Measurements from ENCODE around the gene USP7. TPM values are rescaled to one million over a fixed set of nuclear protein-coding genes. Genes with fewer than 3 reads are reported as not detected.
"Not testable (repeated sequence)": the region's sequence is repeated elsewhere in the genome, so short reads cannot be mapped to it uniquely, and the experiment has no call there.

USP7 gene
- total RNA-seq, 3 donors from 2014 or later = 125 to 144 (median 130) TPM

GRCh38 chr16:8921347-8921984 lies 42.2 kb downstream of the USP7 start:
- no peaks in the 10 kb centered on the region for H3K9me3 ChIP-seq
- H3K4me3 ChIP-seq = no peak overlapping the region
- no peak for TF ChIP-seq CTCF (IDR thresholded peaks at IDR 0.05)
- intact Hi-C loops (cut with DNase I, micrococcal nuclease) = no loop called here
- DNase-seq = no peak
- peaks cover 23% of the 10 kb centered on the region for H3K4me1 ChIP-seq (ENCODE audit: low read depth)
- no peak for ATAC-seq
- H3K36me3 ChIP-seq (ENCODE audit: low read depth) = no peaks in the 10 kb centered on the region

- no peak overlapping the region for H3K4me3 ChIP-seq
- peaks cover 22% of the 10 kb centered on the region for H3K4me1 ChIP-seq (ENCODE audit: low read depth)
- no peaks in the 10 kb centered on the region for H3K36me3 ChIP-seq (ENCODE audit: low read depth)
- no peak for TF ChIP-seq CTCF (IDR thresholded peaks at IDR 0.05)
- H3K9me3 ChIP-seq = no peaks in the 10 kb centered on the region
- ATAC-seq (no peak), DNase-seq (no peak)
- intact Hi-C loops (cut with DNase I, micrococcal nuclease) = no loop called here
These were observed 42.9 kb downstream of the USP7 start for GRCh38 chr16:8920645-8921346.

GRCh38 chr16:8919934-8920462 lies 43.7 kb downstream of the USP7 start:
- Histone ChIP-seq H3K9me3 (no peaks in the 10 kb centered on the region), H3K4me3 (no peak overlapping the region), H3K36me3 (ENCODE audit: low read depth) (peaks cover 6% of the 10 kb centered on the region), H3K4me1 (ENCODE audit: low read depth) (peaks cover 20% of the 10 kb centered on the region)
- intact Hi-C loops (cut with DNase I, micrococcal nuclease) = no loop called here
- TF ChIP-seq CTCF (IDR thresholded peaks at IDR 0.05) = no peak
- no peak for DNase-seq
- no peak for ATAC-seq

GRCh38 chr16:8919089-8919933 lies 44.4 kb downstream of the USP7 start:
- intact Hi-C loops (cut with DNase I, micrococcal nuclease) = no loop called here
- Histone ChIP-seq H3K9me3 (no peaks in the 10 kb centered on the region), H3K4me1 (ENCODE audit: low read depth) (peaks cover 13% of the 10 kb centered on the region), H3K4me3 (no peak overlapping the region), H3K36me3 (ENCODE audit: low read depth) (peaks cover 8% of the 10 kb centered on the region)
- no peak for TF ChIP-seq CTCF (IDR thresholded peaks at IDR 0.05)
- ATAC-seq (no peak), DNase-seq (no peak)

- H3K4me1 ChIP-seq (ENCODE audit: low read depth) = peaks cover 12% of the 10 kb centered on the region
- ATAC-seq; intact Hi-C loops (cut with DNase I, micrococcal nuclease); H3K4me3 ChIP-seq; DNase-seq; H3K36me3 ChIP-seq (ENCODE audit: low read depth); H3K9me3 ChIP-seq: not testable (repeated sequence)
These were observed 46.4 kb downstream of the USP7 start for GRCh38 chr16:8917336-8917735.

Measured in mucosa of descending colon (tissue), 3 donors.